Neuronal stem cell (in vitro differentiated cells): ENCODE results near the gene CRISP1.

Experiments used
- DNase-seq: peaks from one replicate; pipeline ENCODE4 v3.0.0-alpha.2; 2013; ENCODE audit warnings: low spot score
- H2AFZ ChIP-seq: one replicate; pipeline ENCODE4 v1.6.1; 2013; ENCODE audit warnings: mild to moderate bottlenecking, low read length, inconsistent platforms
- H2AK5ac ChIP-seq: 2 replicates; pipeline ENCODE4 v1.6.1; 2013; ENCODE audit warnings: low read depth, mild to moderate bottlenecking, inconsistent platforms, low read length, moderate library complexity, mixed read lengths
- H2BK120ac ChIP-seq: 2 replicates; pipeline ENCODE4 v1.6.1; 2013; ENCODE audit warnings: low read depth, mild to moderate bottlenecking, inconsistent platforms, low read length, moderate library complexity, mixed read lengths
- H2BK12ac ChIP-seq: one replicate; pipeline ENCODE4 v1.6.1; 2013; ENCODE audit warnings: low read length, inconsistent platforms
- H2BK15ac ChIP-seq: 2 replicates; pipeline ENCODE4 v1.6.1; 2013; ENCODE audit warnings: mild to moderate bottlenecking, low read length, inconsistent platforms, mixed read lengths
- H2BK5ac ChIP-seq: one replicate; pipeline ENCODE4 v1.6.1; 2013; ENCODE audit warnings: inconsistent platforms, mild to moderate bottlenecking, low read length, moderate library complexity
- H3K14ac ChIP-seq: one replicate; pipeline ENCODE4 v1.6.1; 2013; ENCODE audit warnings: low read length, inconsistent platforms
- H3K18ac ChIP-seq: 2 replicates; pipeline ENCODE4 v1.6.1; 2013; ENCODE audit warnings: low read length, inconsistent platforms
- H3K23ac ChIP-seq: 2 replicates; pipeline ENCODE4 v1.6.1; 2013; ENCODE audit warnings: low read depth, mild to moderate bottlenecking, mixed read lengths, low read length, inconsistent platforms; ENCODE audit not compliant: poor library complexity
- H3K27ac ChIP-seq: replicated peaks from 3 replicates; pipeline ENCODE4 v1.5.1; 2013; ENCODE audit warnings: low read length, inconsistent platforms
- H3K27me3 ChIP-seq, 3 experiments: 2 replicates each; pipeline ENCODE4 v1.6.1; 2013; ENCODE audit warnings: low read length in 3 of 3, mild to moderate bottlenecking in 2 of 3, inconsistent platforms in 1 of 3, low read depth in 1 of 3, mixed read lengths in 1 of 3, moderate library complexity in 1 of 3; ENCODE audit not compliant: control insufficient read depth in 3 of 3, insufficient read depth in 3 of 3
- H3K36me3 ChIP-seq, 2 donors: replicated peaks in 1 of 2; 2 replicates each; pipeline ENCODE4 v1.6.1; 2013; ENCODE audit warnings: low read length in 2 of 2; ENCODE audit not compliant: control insufficient read depth in 2 of 2, insufficient read depth in 2 of 2
- H3K4ac ChIP-seq: 2 replicates; pipeline ENCODE4 v1.6.1; 2013; ENCODE audit warnings: inconsistent platforms, mild to moderate bottlenecking, low read length, moderate library complexity
- H3K4me1 ChIP-seq, 2 donors: 1 replicate in 1 of 2; 2 replicates in 1 of 2; pipeline ENCODE4 v1.6.1; 2013; ENCODE audit warnings: low read length in 2 of 2, low read depth in 1 of 2; ENCODE audit not compliant: control insufficient read depth in 2 of 2, insufficient read depth in 1 of 2
- H3K4me2 ChIP-seq: one replicate; pipeline ENCODE4 v1.6.1; 2013; ENCODE audit warnings: mild to moderate bottlenecking, low read length, inconsistent platforms; ENCODE audit not compliant: insufficient read depth, poor library complexity, severe bottlenecking
- H3K4me3 ChIP-seq, 2 donors: 2 replicates each; pipeline ENCODE4 v1.5.1; 2013; ENCODE audit warnings: low read length in 2 of 2, mild to moderate bottlenecking in 2 of 2, inconsistent platforms in 1 of 2, moderate library complexity in 1 of 2
- H3K79me1 ChIP-seq: one replicate; pipeline ENCODE4 v1.6.1; 2013; ENCODE audit warnings: low read depth, mild to moderate bottlenecking, inconsistent platforms, low read length, moderate library complexity
- H3K9ac ChIP-seq: one replicate; pipeline ENCODE4 v1.6.1; 2013; ENCODE audit warnings: mild to moderate bottlenecking, low read depth, low read length, inconsistent platforms; ENCODE audit not compliant: poor library complexity
- H3K9me3 ChIP-seq, 2 donors: replicated peaks in 1 of 2; 2 replicates each; pipeline versions ENCODE3 to v1.6.1; 2013; ENCODE audit warnings: low read length in 2 of 2, mild to moderate bottlenecking in 2 of 2, inconsistent platforms in 1 of 2, low read depth in 1 of 2, mixed read lengths in 1 of 2, moderate library complexity in 1 of 2; ENCODE audit not compliant: control insufficient read depth in 2 of 2, insufficient read depth in 1 of 2
- H4K8ac ChIP-seq: one replicate; pipeline ENCODE4 v1.6.1; 2013; ENCODE audit warnings: low read depth, mild to moderate bottlenecking, inconsistent platforms, low read length, moderate library complexity
- H4K91ac ChIP-seq: one replicate; pipeline ENCODE4 v1.6.1; 2013; ENCODE audit warnings: low read length, low read depth, mild to moderate bottlenecking, inconsistent platforms; ENCODE audit not compliant: poor library complexity
- WGBS, 2 donors: extraction: QIAGEN DNeasy Blood & Tissue Kit; methylation state at CpG; one replicate each; pipeline ENCODE4 v1.1.7; 2013; ENCODE audit warnings: missing lambda C conversion rate in 2 of 2, mixed read lengths in 1 of 2; ENCODE audit not compliant: insufficient read length in 2 of 2, insufficient replicate concordance in 1 of 2; ENCODE audit errors: extremely low coverage in 2 of 2; 5-methylcytosine and 5-hydroxymethylcytosine counted together

The CRISP1 gene

DNA sequence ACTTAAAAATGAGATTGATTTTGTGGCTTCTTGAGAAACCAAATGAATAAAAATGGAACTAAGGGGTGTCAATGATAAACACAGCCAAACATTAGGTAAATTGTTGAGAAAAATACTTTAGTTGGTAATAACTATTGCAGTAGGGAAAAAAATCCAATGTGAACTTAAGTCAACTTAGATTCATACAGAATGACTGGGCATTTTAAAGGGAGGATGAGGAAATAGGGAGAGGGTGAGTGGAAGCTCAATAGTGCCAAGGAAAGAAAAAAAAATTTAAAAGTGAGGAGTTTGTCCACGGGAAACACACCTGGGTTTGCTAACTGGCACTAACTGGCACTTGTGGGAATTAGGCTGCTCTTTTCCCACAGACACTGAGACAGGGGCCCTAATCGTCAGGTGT, 53.1 kb downstream of the CRISP1 start:
- no peak overlapping the region for H3K4ac ChIP-seq
- H3K4me3 ChIP-seq, result no peak overlapping the region
- H2AFZ ChIP-seq, result no peak overlapping the region
- no peaks in the 10 kb centered on the region for H3K79me1 ChIP-seq
- no peak overlapping the region for H3K9ac ChIP-seq
- no peak for DNase-seq
- no peak overlapping the region for H3K27ac ChIP-seq
- H4K91ac ChIP-seq, result no peak overlapping the region
- no peak overlapping the region for H2BK5ac ChIP-seq
- H4K8ac ChIP-seq, result no peak overlapping the region
- H3K4me1 ChIP-seq, result no peaks in the 10 kb centered on the region
- H3K18ac ChIP-seq, result no peak overlapping the region
- no peak overlapping the region for H3K14ac ChIP-seq
- no peaks in the 10 kb centered on the region for H3K9me3 ChIP-seq
- no peak overlapping the region for H2BK12ac ChIP-seq
- no peak overlapping the region for H3K23ac ChIP-seq
- H3K27me3 ChIP-seq, result no peaks in the 10 kb centered on the region
- no peak overlapping the region for H2BK15ac ChIP-seq
- H2AK5ac ChIP-seq, result no peak overlapping the region
- H3K36me3 ChIP-seq, result no peaks in the 10 kb centered on the region
- H2BK120ac ChIP-seq, result no peak overlapping the region
- H3K4me2 ChIP-seq, result no peak overlapping the region
- WGBS, 2 donors, result no CpG with 5 or more reads among the region's 2 CpGs

DNA sequence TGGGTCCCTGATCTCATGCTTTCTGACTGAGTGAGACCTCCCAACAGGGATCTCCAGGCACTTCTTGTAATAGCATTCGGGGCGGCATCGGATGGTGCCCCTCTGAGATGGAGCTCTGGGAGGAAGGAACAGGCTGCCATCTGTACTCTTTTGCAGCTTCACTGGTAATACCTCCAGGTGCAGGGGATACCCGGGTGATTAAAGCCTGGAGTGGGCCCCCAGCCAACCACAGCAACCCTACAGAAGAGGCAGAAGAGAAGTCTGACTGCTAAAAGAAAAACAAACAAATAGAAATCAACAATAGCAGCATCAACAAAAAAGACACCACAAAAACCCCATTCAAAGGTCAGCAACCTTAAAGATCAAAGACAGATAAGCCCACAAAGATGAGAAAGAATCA, 60.2 kb downstream of the CRISP1 start:
- DNase-seq, result no peak
- no peak overlapping the region for H3K4me2 ChIP-seq
- H3K9me3 ChIP-seq, result no peaks in the 10 kb centered on the region
- no peaks in the 10 kb centered on the region for H3K4me1 ChIP-seq
- WGBS, 2 donors, result no CpG with 5 or more reads among the region's 4 CpGs
- no peak overlapping the region for H3K4ac ChIP-seq
- H2BK120ac ChIP-seq, result no peak overlapping the region
- H3K18ac ChIP-seq, result no peak overlapping the region
- H3K23ac ChIP-seq, result no peak overlapping the region
- H3K79me1 ChIP-seq, result no peaks in the 10 kb centered on the region
- no peaks in the 10 kb centered on the region for H3K36me3 ChIP-seq
- H2AFZ ChIP-seq, result no peak overlapping the region
- no peak overlapping the region for H3K27ac ChIP-seq
- no peak overlapping the region for H4K91ac ChIP-seq
- H2AK5ac ChIP-seq, result no peak overlapping the region
- H3K4me3 ChIP-seq, result no peak overlapping the region
- H3K27me3 ChIP-seq, result no peaks in the 10 kb centered on the region
- no peak overlapping the region for H2BK12ac ChIP-seq
- H2BK5ac ChIP-seq, result no peak overlapping the region
- H3K14ac ChIP-seq, result no peak overlapping the region
- H3K9ac ChIP-seq, result no peak overlapping the region
- no peak overlapping the region for H2BK15ac ChIP-seq
- no peak overlapping the region for H4K8ac ChIP-seq

DNA sequence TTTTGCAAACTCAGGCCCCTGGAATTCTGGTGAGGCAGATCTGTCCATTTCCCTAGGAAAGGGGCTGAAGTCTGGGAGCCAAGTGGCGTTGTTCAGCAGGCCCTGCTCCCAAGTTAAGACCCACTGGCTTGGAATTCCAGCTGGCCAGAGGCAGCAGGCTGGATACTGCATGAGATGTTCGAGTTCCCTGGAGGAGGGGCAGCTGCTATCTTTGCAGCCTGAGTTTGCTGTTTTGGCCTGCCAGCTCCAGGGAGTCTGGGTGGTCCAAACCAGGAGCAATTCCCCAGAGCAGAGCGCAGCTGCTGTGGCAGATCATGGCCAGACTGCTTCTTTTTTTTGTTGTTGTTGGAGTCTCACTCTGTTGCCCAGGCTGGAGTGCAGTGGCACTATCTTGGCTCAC, 61.1 kb downstream of the CRISP1 start:
- no peak overlapping the region for H2BK120ac ChIP-seq
- no peak overlapping the region for H3K4me2 ChIP-seq
- no peaks in the 10 kb centered on the region for H3K79me1 ChIP-seq
- no peak overlapping the region for H2AK5ac ChIP-seq
- no CpG with 5 or more reads among the region's 3 CpGs for WGBS, 2 donors
- no peak overlapping the region for H4K8ac ChIP-seq
- no peaks in the 10 kb centered on the region for H3K9me3 ChIP-seq
- no peak overlapping the region for H3K23ac ChIP-seq
- no peaks in the 10 kb centered on the region for H3K36me3 ChIP-seq
- no peak overlapping the region for H2BK12ac ChIP-seq
- no peak overlapping the region for H3K27ac ChIP-seq
- no peak overlapping the region for H3K4me3 ChIP-seq
- no peak overlapping the region for H3K4ac ChIP-seq
- no peak overlapping the region for H2BK15ac ChIP-seq
- no peak overlapping the region for H3K14ac ChIP-seq
- H2AFZ ChIP-seq, result no peak overlapping the region
- no peak overlapping the region for H3K18ac ChIP-seq
- H3K27me3 ChIP-seq, result no peaks in the 10 kb centered on the region
- H4K91ac ChIP-seq, result no peak overlapping the region
- DNase-seq, result no peak
- H3K4me1 ChIP-seq, result no peaks in the 10 kb centered on the region
- no peak overlapping the region for H2BK5ac ChIP-seq
- no peak overlapping the region for H3K9ac ChIP-seq

DNA sequence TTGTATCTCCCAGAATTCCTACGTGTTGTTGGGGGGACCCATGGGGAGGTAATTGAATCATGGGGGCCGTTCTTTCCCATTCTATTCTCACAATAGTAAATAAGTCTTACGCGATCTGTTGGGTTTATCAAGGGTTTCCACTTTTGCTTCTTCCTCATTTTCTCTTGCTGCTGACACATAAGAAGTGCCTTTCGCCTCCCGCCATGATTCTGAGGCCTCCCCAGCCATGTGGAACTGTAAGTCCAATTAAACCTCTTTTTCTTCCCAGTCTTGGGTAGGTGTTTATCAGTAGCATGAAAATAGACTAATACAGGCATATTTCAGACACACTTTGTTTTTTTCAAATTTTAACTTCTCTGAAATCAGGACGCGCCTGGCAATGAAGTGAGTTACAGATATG, 64.8 kb downstream of the CRISP1 start:
- no peaks in the 10 kb centered on the region for H3K36me3 ChIP-seq
- no peak overlapping the region for H3K23ac ChIP-seq
- no peak overlapping the region for H2BK120ac ChIP-seq
- no peak overlapping the region for H4K91ac ChIP-seq
- H2BK15ac ChIP-seq, result no peak overlapping the region
- H2BK12ac ChIP-seq, result no peak overlapping the region
- no peak for DNase-seq
- no peak overlapping the region for H3K9ac ChIP-seq
- no peak overlapping the region for H3K14ac ChIP-seq
- no peaks in the 10 kb centered on the region for H3K9me3 ChIP-seq
- WGBS, 2 donors, result no CpG with 5 or more reads among the region's 8 CpGs
- H2BK5ac ChIP-seq, result no peak overlapping the region
- H2AFZ ChIP-seq, result no peak overlapping the region
- no peaks in the 10 kb centered on the region for H3K79me1 ChIP-seq
- H2AK5ac ChIP-seq, result no peak overlapping the region
- no peak overlapping the region for H3K4me3 ChIP-seq
- no peak overlapping the region for H3K18ac ChIP-seq
- no peak overlapping the region for H3K27ac ChIP-seq
- H3K4ac ChIP-seq, result no peak overlapping the region
- no peak overlapping the region for H4K8ac ChIP-seq
- H3K4me2 ChIP-seq, result no peak overlapping the region
- H3K4me1 ChIP-seq, result no peaks in the 10 kb centered on the region
- no peaks in the 10 kb centered on the region for H3K27me3 ChIP-seq
